Fibroblast of villous mesenchyme (primary cell): ENCODE results near the gene HGFAC. TPM values are rescaled to one million over a fixed set of nuclear protein-coding genes. Genes with fewer than 3 reads are reported as not detected.

ENCODE experiments used
- DNase-seq: peaks from one replicate; pipeline ENCODE4 v3.0.0-alpha.2; 2010; ENCODE audit warnings: low read depth
- H3K4me3 ChIP-seq: 2 replicates; pipeline ENCODE4 v1.5.1; 2011; ENCODE audit warnings: low read depth, mild to moderate bottlenecking, low read length
- total RNA-seq: library from RNA; depleted of rRNA; stranded (reverse); fragments of >200 nt; gene quantifications from 2 replicates; pipeline ENCODE4 v1.2.3, GENCODE V29; 2012
- TF ChIP-seq, protein P1 (sequence below): IDR thresholded peaks from 2 replicates; pipeline ENCODE4 v1.5.1; 2012; ENCODE audit warnings: low read depth, mild to moderate bottlenecking, low read length; ENCODE audit not compliant: insufficient read depth

The HGFAC gene
- total RNA-seq, 1 donor, result not detected

GRCh38 chr4:3411676-3412075 is 30.1 kb upstream of the HGFAC start:
- no peak for DNase-seq
- H3K4me3 ChIP-seq, result no peak overlapping the region

GRCh38 chr4:3412257-3413020 is 29.3 kb upstream of the HGFAC start:
- TF ChIP-seq, protein P1, sequence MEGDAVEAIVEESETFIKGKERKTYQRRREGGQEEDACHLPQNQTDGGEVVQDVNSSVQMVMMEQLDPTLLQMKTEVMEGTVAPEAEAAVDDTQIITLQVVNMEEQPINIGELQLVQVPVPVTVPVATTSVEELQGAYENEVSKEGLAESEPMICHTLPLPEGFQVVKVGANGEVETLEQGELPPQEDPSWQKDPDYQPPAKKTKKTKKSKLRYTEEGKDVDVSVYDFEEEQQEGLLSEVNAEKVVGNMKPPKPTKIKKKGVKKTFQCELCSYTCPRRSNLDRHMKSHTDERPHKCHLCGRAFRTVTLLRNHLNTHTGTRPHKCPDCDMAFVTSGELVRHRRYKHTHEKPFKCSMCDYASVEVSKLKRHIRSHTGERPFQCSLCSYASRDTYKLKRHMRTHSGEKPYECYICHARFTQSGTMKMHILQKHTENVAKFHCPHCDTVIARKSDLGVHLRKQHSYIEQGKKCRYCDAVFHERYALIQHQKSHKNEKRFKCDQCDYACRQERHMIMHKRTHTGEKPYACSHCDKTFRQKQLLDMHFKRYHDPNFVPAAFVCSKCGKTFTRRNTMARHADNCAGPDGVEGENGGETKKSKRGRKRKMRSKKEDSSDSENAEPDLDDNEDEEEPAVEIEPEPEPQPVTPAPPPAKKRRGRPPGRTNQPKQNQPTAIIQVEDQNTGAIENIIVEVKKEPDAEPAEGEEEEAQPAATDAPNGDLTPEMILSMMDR, result no peak
- no peak overlapping the region for H3K4me3 ChIP-seq
- DNase-seq, result no peak

More at GRCh38 chr4:3411676-3412075, 30.1 kb upstream of the HGFAC start:
- TF ChIP-seq, protein P1, result no peak

DNA sequence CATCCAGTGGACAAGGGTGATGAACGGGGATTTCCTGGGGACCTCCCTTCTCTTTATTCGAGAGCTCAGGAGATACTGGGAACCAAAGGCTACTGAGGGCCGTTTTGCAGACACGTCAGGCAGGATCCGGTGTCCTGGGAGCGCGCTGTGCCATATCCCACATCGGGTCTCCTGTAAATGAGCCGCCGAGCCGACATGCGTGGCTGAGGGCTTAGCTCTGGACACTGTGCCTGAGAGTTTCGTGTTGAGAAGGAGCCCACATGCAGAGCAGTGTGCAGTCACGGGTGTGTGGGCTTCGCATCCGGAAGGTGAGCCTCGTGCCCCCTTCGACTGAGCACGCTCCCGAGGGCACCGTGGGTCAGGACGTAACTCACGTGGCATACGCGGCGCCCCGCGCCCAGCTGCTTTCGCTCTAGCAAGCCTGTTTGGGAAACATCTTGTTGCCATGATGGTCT is 28.5 kb upstream of the HGFAC start:
- no peak overlapping the region for H3K4me3 ChIP-seq
- no peak for DNase-seq
- TF ChIP-seq, protein P1, result no peak

DNA sequence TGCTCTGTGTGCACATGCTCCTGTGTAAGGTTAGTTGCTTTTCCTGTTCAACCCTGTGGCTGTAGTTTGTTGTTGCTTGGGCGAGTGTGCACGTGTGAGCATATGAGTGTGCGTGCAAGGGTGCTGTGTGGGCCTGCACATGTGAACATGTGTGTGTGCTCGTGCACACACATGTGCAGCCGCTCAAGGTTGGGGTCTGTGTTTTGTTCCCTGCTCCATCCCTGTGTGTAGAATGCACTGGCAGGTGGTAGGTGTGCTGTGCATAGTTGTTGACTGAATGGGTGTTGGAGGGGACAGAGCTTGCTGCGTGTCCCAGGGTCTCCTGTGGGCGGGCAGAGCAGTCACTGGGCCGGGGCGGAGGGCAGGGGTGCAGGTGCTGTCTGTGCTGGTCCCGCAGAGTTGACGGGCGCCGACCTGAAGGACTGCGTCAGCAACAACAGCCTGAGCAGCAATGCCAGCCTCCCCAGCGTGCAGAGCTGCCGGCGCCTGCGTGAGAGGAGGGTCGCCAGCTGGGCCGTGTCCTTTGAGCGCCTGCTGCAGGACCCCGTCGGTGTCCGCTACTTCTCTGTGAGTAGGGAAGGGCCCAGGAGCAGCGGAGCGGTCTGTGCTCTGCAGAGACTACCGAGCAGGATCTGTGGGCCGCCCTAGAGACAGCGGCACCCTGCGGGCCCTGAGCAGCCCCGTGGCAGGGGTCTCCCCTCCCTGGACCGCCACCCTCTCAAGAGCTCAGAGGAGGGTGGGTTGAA is 27.9 kb upstream of the HGFAC start:
- no peak for DNase-seq
- TF ChIP-seq, protein P1, result no peak

GRCh38 chr4:3414421-3415279 is 27.1 kb upstream of the HGFAC start:
- no peak for DNase-seq
- no peak overlapping the region for H3K4me3 ChIP-seq
- TF ChIP-seq, protein P1, result no peak

More for the DNA sequence above, 27.9 kb upstream of the HGFAC start:
- no peak overlapping the region for H3K4me3 ChIP-seq

DNA sequence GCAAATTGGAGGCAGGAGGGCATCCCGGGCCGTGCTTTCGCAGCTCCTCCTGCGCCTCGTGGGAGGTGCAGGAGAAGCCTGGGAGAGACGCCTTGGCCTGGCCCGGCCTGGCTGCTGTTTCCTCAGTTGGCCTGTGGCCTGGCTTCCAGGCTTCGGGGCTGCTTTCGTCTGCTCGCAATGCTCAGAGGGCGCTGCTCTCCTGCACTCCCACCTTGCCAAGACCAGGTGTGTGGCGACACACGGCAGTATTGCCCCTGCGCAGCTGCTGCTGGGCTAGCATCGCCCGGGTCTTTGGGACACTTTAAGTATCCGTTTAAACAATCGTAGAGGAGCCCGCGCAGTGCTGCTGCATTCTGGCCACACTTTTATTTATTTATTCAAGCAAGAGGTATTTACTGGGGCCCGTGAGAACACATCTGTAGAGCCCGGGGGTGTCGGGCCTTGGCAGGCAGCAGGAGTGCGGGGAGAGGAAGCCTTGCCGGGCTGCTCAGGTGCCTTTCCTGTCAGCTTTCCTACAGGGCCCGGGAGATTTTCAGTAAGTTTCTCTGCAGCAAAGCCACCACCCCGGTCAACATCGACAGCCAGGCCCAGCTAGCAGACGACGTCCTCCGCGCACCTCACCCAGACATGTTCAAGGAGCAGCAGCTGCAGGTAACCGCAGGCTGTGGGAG is 26.2 kb upstream of the HGFAC start:
- TF ChIP-seq, protein P1, result no peak
- DNase-seq, result no peak
- no peak overlapping the region for H3K4me3 ChIP-seq
